GM18909 (cell line): ENCODE data around the gene EDN3.
"Not testable (repeated sequence)": the region's sequence is repeated elsewhere in the genome, so short reads cannot be mapped to it uniquely, and the experiment has no call there.

Experiments used
- ATAC-seq: cut with Tn5 transposase; IDR thresholded peaks from one replicate; pipeline ENCODE4 v1.9.1; 2021; ENCODE audit warnings: mild to moderate bottlenecking; ENCODE audit not compliant: unreplicated experiment, poor library complexity

The EDN3 gene

GRCh38 chr20:59334651-59335300 is 34.4 kb downstream of the EDN3 start:
- no peak for ATAC-seq

- ATAC-seq: no peak
Measured at GRCh38 chr20:59335377-59335776, 35.0 kb downstream of the EDN3 start.

GRCh38 chr20:59336540-59336939 is 36.1 kb downstream of the EDN3 start:
- ATAC-seq: no peak

GRCh38 chr20:59338444-59338843 is 38.0 kb downstream of the EDN3 start:
- not testable (repeated sequence) for ATAC-seq

GRCh38 chr20:59340201-59340885 is 39.9 kb downstream of the EDN3 start:
- no peak for ATAC-seq

- ATAC-seq: not testable (repeated sequence)
Measured at GRCh38 chr20:59341285-59342022, 41.0 kb downstream of the EDN3 start.

- ATAC-seq: no peak
Measured at GRCh38 chr20:59342023-59342957, 41.9 kb downstream of the EDN3 start.

- ATAC-seq: no peak
Measured at GRCh38 chr20:59346061-59346460, 45.6 kb downstream of the EDN3 start.

- no peak for ATAC-seq
Measured at GRCh38 chr20:59349277-59349676, 48.9 kb downstream of the EDN3 start.

- no peak for ATAC-seq
Measured at GRCh38 chr20:59350330-59351156, 50.1 kb downstream of the EDN3 start.

GRCh38 chr20:59351157-59352040 is 51.0 kb downstream of the EDN3 start:
- ATAC-seq: no peak

GRCh38 chr20:59352541-59352940 is 52.1 kb downstream of the EDN3 start:
- ATAC-seq: no peak

GRCh38 chr20:59352990-59353389 is 52.6 kb downstream of the EDN3 start:
- ATAC-seq: no peak

GRCh38 chr20:59354460-59354859 is 54.0 kb downstream of the EDN3 start:
- ATAC-seq: no peak

- no peak for ATAC-seq
Measured at GRCh38 chr20:59355242-59355641, 54.8 kb downstream of the EDN3 start.

GRCh38 chr20:59356662-59357165 is 56.3 kb downstream of the EDN3 start:
- no peak for ATAC-seq

- ATAC-seq: not testable (repeated sequence)
Measured at GRCh38 chr20:59358793-59359192, 58.4 kb downstream of the EDN3 start.
